A673 (cell line): ENCODE results near the gene CAP2. TPM values are rescaled to one million over a fixed set of nuclear protein-coding genes. Genes with fewer than 3 reads are reported as not detected.

Experiments
- Bru-seq: library from RNA; stranded (reverse); fragments of 400-500 nt; gene quantifications from one replicate; lab custom pipeline; 2021; lab: Mats Ljungman, UMichigan
- BruChase-seq, 2 experiments: library from RNA; stranded (reverse); fragments of 400-500 nt; gene quantifications; one replicate each; lab custom pipeline; 2021; lab: Mats Ljungman, UMichigan
- BruUV-seq: library from RNA; stranded (reverse); fragments of 400-500 nt; replicated peaks from 2 replicates; lab custom pipeline; 2021; lab: Mats Ljungman, UMichigan
- CTCF ChIA-PET: fragments of 300-600 bp; sonication (Branson Sonifier 250); formaldehyde crosslinking; loops from one replicate; lab custom pipeline; 2022; ENCODE audit warnings: antibody characterized with exemption; lab: Charles Lee
- POLR2A ChIA-PET: fragments of 300-600 bp; sonication (Branson Sonifier 250); formaldehyde crosslinking; loops from one replicate; lab custom pipeline; 2022; ENCODE audit warnings: antibody characterized with exemption; ENCODE audit not compliant: low non-redundant PET; lab: Charles Lee
- DNase-seq: peaks from one replicate; pipeline ENCODE4 v3.0.0-alpha.2; 2015; ENCODE audit warnings: low spot score
- H3K27ac ChIP-seq: fragments of 200-600 bp; sonication (generic); 2 replicates; pipeline ENCODE4 v1.5.1; 2016; ENCODE audit warnings: mixed run types, low read depth, mild to moderate bottlenecking, mixed read lengths, antibody characterized with exemption, low read length; ENCODE audit not compliant: poor library complexity, severe bottlenecking
- H3K27me3 ChIP-seq: fragments of 200-600 bp; sonication (generic); replicated peaks from 2 replicates; pipeline ENCODE4 v1.6.1; 2017; ENCODE audit warnings: mixed run types, low read depth, mild to moderate bottlenecking, mixed read lengths, antibody characterized with exemption, low read length; ENCODE audit not compliant: insufficient read depth, poor library complexity
- H3K36me3 ChIP-seq: fragments of 200-600 bp; sonication (generic); 2 replicates; pipeline ENCODE4 v1.6.1; 2016; ENCODE audit warnings: mixed run types, mild to moderate bottlenecking, mixed read lengths, antibody characterized with exemption, low read length; ENCODE audit not compliant: insufficient read depth, poor library complexity, severe bottlenecking
- H3K4me1 ChIP-seq: fragments of 200-600 bp; sonication (generic); 2 replicates; pipeline ENCODE4 v1.6.1; 2017; ENCODE audit warnings: mixed run types, mild to moderate bottlenecking, mixed read lengths, antibody characterized with exemption, low read length; ENCODE audit not compliant: insufficient read depth, poor library complexity, severe bottlenecking
- H3K4me3 ChIP-seq: fragments of 200-600 bp; sonication (generic); 2 replicates; pipeline ENCODE4 v1.5.1; 2016; ENCODE audit warnings: low read depth, mixed run types, mild to moderate bottlenecking, mixed read lengths, low read length; ENCODE audit not compliant: poor library complexity, severe bottlenecking
- H3K9me3 ChIP-seq: fragments of 200-600 bp; sonication (generic); 2 replicates; pipeline ENCODE4 v1.6.1; 2016; ENCODE audit warnings: mixed run types, low read depth, mild to moderate bottlenecking, mixed read lengths, antibody characterized with exemption, low read length; ENCODE audit not compliant: poor library complexity, severe bottlenecking
- EZH2 ChIP-seq: fragments of 200-600 bp; sonication (generic); IDR thresholded peaks from 2 replicates; pipeline ENCODE4 v1.6.1; 2017; ENCODE audit warnings: borderline replicate concordance, low read depth, mild to moderate bottlenecking, mixed read lengths, antibody characterized with exemption, low read length; ENCODE audit not compliant: poor library complexity, severe bottlenecking
- intact Hi-C: fragments of 100-400 bp; cut with micrococcal nuclease; formaldehyde crosslinking; loops from one replicate; pipeline ENCODE4 v1.10.0; 2022; ENCODE audit not compliant: unreplicated experiment
- long read RNA-seq: library from polyadenylated mRNA; stranded (forward); transcript quantifications from one replicate; pipeline ENCODE4 v2.0.0, GENCODE V29; 2022
- total RNA-seq: library from RNA; stranded (reverse); gene quantifications from 2 replicates; pipeline ENCODE4 v1.2.3, GENCODE V29; 2021
- TF ChIP-seq, protein P1 (sequence below): fragments of 300-800, 200-600 bp; sonication (generic); conservative IDR thresholded peaks from 2 replicates; pipeline ENCODE4 v1.5.1; 2017; ENCODE audit warnings: low read depth, mild to moderate bottlenecking, antibody characterized with exemption, low read length, moderate library complexity, mixed read lengths

CAP2 gene
- total RNA-seq (18.4 and 20.8 TPM in 2 replicates), Bru-seq, nascent RNA (percentile 68 among the genes with signal in this experiment), BruChase-seq, experiment 1, labeled RNA remaining after a 2-hour chase (percentile 60 among the genes with signal in this experiment), BruChase-seq, experiment 2, labeled RNA remaining after a 6-hour chase (percentile 67 among the genes with signal in this experiment)
- long read RNA-seq, transcript CAP2-201 (13 exons, 3,316 nt): major isoform, 23 of 34 reads
- long read RNA-seq, partial matches to known transcripts: 1 of 34 reads
- long read RNA-seq, other reads (novel, unspliced or antisense): 7 of 34 reads

DNA sequence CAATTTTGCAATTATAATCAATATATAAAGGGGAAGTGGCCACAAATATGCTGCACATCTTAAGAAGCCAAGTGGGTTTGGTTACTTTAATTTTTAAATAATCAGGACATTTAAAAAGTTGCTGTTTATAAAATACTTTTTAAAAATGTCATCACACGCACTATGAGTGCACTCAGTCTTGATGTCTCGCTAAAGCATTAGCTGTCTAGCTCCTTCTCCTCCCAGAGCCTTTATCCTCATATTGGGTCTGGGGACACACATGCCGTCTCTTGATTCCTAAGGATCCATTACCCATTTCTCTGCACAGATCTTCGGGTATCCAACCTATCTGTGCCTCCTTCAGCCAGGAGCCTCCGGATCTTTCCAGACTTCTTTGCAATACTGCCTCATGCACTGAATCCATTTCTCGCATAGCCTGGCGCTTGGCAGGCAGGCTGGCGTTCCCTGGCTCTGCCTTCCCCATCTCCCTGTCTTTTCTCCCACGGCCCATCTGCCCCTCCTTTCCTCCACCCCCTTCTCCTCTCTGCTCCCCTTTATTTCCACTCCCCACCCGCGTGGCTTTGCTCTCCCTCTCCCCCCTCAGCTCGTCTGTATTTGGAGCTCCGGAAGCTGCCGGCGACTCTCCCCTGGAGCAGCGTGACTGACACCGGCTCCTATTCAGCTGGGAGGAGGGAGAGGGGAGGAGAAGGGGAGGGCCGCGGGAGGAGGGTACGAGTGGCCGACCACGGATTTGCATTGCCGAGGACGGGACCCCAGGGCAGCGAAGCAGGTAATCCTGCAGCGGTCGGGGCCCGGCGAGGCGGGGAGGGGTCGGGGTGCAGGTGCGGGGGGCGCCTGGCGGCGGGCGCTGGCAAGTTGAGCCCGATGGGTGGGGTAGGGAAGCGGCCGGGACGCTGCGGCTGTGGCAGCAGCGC is at the start of gene CAP2:
CAP2 (plus strand) TSS at position 618 of the 914 bp plus-strand sequence. CDS start 27,961 bp downstream, outside the sequence.
- peak within 1 kb of the TSS; percentile 76 for H3K27ac ChIP-seq
- peak; percentile 88 for DNase-seq
- no peaks in the 10 kb centered on the region for H3K36me3 ChIP-seq
- no peak for TF ChIP-seq EZH2
- TF ChIP-seq, protein P1, sequence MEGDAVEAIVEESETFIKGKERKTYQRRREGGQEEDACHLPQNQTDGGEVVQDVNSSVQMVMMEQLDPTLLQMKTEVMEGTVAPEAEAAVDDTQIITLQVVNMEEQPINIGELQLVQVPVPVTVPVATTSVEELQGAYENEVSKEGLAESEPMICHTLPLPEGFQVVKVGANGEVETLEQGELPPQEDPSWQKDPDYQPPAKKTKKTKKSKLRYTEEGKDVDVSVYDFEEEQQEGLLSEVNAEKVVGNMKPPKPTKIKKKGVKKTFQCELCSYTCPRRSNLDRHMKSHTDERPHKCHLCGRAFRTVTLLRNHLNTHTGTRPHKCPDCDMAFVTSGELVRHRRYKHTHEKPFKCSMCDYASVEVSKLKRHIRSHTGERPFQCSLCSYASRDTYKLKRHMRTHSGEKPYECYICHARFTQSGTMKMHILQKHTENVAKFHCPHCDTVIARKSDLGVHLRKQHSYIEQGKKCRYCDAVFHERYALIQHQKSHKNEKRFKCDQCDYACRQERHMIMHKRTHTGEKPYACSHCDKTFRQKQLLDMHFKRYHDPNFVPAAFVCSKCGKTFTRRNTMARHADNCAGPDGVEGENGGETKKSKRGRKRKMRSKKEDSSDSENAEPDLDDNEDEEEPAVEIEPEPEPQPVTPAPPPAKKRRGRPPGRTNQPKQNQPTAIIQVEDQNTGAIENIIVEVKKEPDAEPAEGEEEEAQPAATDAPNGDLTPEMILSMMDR: 0 out of 2 replicates have a peak, but pooled peaks have one; percentile 15
- no TSS peak for BruUV-seq
- peaks cover 6% of the 10 kb centered on the region for H3K4me1 ChIP-seq
- ChIA-PET POLR2A (interaction anchor here (0.5 to 0.7 kb wide), 2 partner anchors 76 to 313 kb away, joined by 7 to 16 read pairs; no protein-coding TSS in a partner anchor), CTCF (interaction anchor here (0.7 to 1.4 kb wide), 2 partner anchors 186 to 191 kb away, joined by 3 to 14 read pairs; no protein-coding TSS in a partner anchor)
- intact Hi-C loops: no loop called here
- no peaks in the 10 kb centered on the region for H3K27me3 ChIP-seq
- peak within 1 kb of the TSS; percentile 84 for H3K4me3 ChIP-seq
- H3K9me3 ChIP-seq: no peaks in the 10 kb centered on the region

DNA sequence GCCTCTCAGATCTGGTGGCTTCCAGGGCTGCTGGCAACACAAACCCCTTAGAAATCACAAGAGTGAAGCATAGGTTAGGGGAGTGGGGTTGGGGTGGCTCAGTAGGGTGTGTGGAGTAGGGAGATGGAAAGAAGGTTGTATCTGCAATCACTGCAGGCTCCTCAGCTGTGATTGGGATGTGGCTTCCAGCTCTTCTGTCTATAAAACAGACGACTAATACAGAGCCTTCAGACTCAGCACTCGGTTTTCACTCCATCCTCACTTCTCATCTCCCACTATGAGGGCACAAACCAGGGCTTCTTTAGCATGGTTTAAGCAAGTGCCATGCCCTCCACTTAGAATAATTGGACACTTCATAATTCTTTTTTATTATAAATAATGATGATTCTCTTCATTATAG is 46.4 kb upstream of the CAP2 start:
- POLR2A ChIA-PET: no interaction called here
- BruUV-seq: no TSS peak
- Histone ChIP-seq H3K36me3 (no peaks in the 10 kb centered on the region), H3K4me3 (no peak overlapping the region), H3K4me1 (no peaks in the 10 kb centered on the region), H3K9me3 (no peaks in the 10 kb centered on the region), H3K27me3 (no peaks in the 10 kb centered on the region), H3K27ac (no peak overlapping the region)
- CTCF ChIA-PET: no interaction called here
- DNase-seq: no peak
- no peak for TF ChIP-seq EZH2
- TF ChIP-seq, protein P1: no peak
- intact Hi-C loops: no loop called here

GRCh38 chr6:17349427-17349826 is 44.0 kb upstream of the CAP2 start:
- ChIA-PET POLR2A (no interaction called here), CTCF (no interaction called here)
- intact Hi-C loops: no loop called here
- H3K9me3 ChIP-seq: no peaks in the 10 kb centered on the region
- DNase-seq: no peak
- no peak overlapping the region for H3K4me3 ChIP-seq
- H3K27ac ChIP-seq: no peak overlapping the region
- no peaks in the 10 kb centered on the region for H3K4me1 ChIP-seq
- no peaks in the 10 kb centered on the region for H3K36me3 ChIP-seq
- TF ChIP-seq, protein P1: no peak
- no peak for TF ChIP-seq EZH2
- no TSS peak for BruUV-seq
- no peaks in the 10 kb centered on the region for H3K27me3 ChIP-seq
